Measurements from ENCODE around the gene ADCK2. TPM values are rescaled to one million over a fixed set of nuclear protein-coding genes. Genes with fewer than 3 reads are reported as not detected.

The ADCK2 gene
- total and polyA plus RNA-seq, 10 of the 15 experiments (the other 5 are each of a cell fraction or from before 2014, with no cell fraction given), result 0.52 to 19.4 (median 13.1) TPM

GRCh38 chr7:140668641-140669040 lies 4.1 kb upstream of the ADCK2 start:
- RAD21 ChIA-PET (ENCODE audit: unreplicated experiment), result interaction anchor here (1.2 kb wide), 1 partner anchor 8 kb away, joined by 5 read pairs; no protein-coding TSS in a partner anchor
- intact Hi-C loops (cut with micrococcal nuclease; ENCODE audit: unreplicated experiment), result no loop called here
- no peak for TF ChIP-seq BCLAF1 (IDR thresholded peaks at IDR 0.05)
- TF ChIP-seq RFX5 (IDR thresholded peaks at IDR 0.05; ENCODE audit: low read depth, low read length), result peak; percentile 61; the same call in 1 of the 2 replicates
- no peak for TF ChIP-seq CTCF (IDR thresholded peaks at IDR 0.05 in 2 of 3, conservative IDR thresholded peaks at IDR 0.05 in 1 of 3; ENCODE audit: control insufficient read depth in 2 of 3, extremely low read depth in 1 of 3, insufficient read depth in 1 of 3, low read depth in 3 of 3, low read length in 3 of 3)
- no peak for TF ChIP-seq FOXM1 (IDR thresholded peaks at IDR 0.05; ENCODE audit: low read depth, low read length)
- no peak for TF ChIP-seq RELB (IDR thresholded peaks at IDR 0.05; ENCODE audit: low read depth)

More at GRCh38 chr7:140668641-140669040, 4.1 kb upstream of the ADCK2 start:
- FAIRE-seq (no peak), ATAC-seq (no peak), DNase-seq (ENCODE audit: low read depth, low spot score) (no peak)
- no peak overlapping the region for H3K4me2 ChIP-seq (ENCODE audit: control insufficient read depth, insufficient read depth)
- H3K9me3 ChIP-seq (replicated peaks; ENCODE audit: control insufficient read depth, insufficient read depth, low read length), result no peaks in the 10 kb centered on the region
- ChIA-PET POLR2A (no interaction called here), CTCF (interaction anchor here (2.4 kb wide), 1 partner anchor 9 kb away, joined by 12 read pairs; no protein-coding TSS in a partner anchor), SMC1A (ENCODE audit: uncharacterized antibody, unreplicated experiment) (interaction anchor here (1.1 to 1.3 kb wide), 2 partner anchors 8 to 343 kb away, joined by 3 to 6 read pairs; no protein-coding TSS in a partner anchor)
- no TSS peak for BruUV-seq (replicated peaks)
- H3K79me2 ChIP-seq (ENCODE audit: control insufficient read depth, insufficient read depth, low read length), result no peaks in the 10 kb centered on the region; the same call in 1 of the 2 replicates
- in situ Hi-C loops (cut with MboI), result no loop called here
- H3K4me1 ChIP-seq (ENCODE audit: control insufficient read depth, insufficient read depth, low read length), result peaks cover 10% of the 10 kb centered on the region
- H3K27ac ChIP-seq (ENCODE audit: control insufficient read depth, insufficient read depth), result no peak overlapping the region
- no peaks in the 10 kb centered on the region for H3K36me3 ChIP-seq (ENCODE audit: control insufficient read depth in 2 of 2, insufficient read depth in 2 of 2, low read length in 1 of 2)
- H3K9ac ChIP-seq (ENCODE audit: control insufficient read depth, insufficient read depth, low read length), result no peak overlapping the region
- H3K4me3 ChIP-seq, result no peak overlapping the region
- 6% methylated on average over 1 of the region's 1 CpG for WGBS (ENCODE audit: insufficient coverage, insufficient replicate concordance, low lambda C conversion rate, missing lambda C conversion rate)
- H4K20me1 ChIP-seq (ENCODE audit: control insufficient read depth, insufficient read depth), result no peaks in the 10 kb centered on the region
- H3K27me3 ChIP-seq (replicated peaks in 1 of 2; ENCODE audit: control insufficient read depth in 2 of 2, insufficient read depth in 2 of 2, low read length in 1 of 2), result no peaks in the 10 kb centered on the region
- H2AFZ ChIP-seq (ENCODE audit: control insufficient read depth, low read depth, low read length), result no peak overlapping the region

Measured in GM12878 (cell line).